Measurements from ENCODE around the gene FXR1.
"Not testable (repeated sequence)": the region's sequence is repeated elsewhere in the genome, so short reads cannot be mapped to it uniquely, and the experiment has no call there.

FXR1 gene

DNA sequence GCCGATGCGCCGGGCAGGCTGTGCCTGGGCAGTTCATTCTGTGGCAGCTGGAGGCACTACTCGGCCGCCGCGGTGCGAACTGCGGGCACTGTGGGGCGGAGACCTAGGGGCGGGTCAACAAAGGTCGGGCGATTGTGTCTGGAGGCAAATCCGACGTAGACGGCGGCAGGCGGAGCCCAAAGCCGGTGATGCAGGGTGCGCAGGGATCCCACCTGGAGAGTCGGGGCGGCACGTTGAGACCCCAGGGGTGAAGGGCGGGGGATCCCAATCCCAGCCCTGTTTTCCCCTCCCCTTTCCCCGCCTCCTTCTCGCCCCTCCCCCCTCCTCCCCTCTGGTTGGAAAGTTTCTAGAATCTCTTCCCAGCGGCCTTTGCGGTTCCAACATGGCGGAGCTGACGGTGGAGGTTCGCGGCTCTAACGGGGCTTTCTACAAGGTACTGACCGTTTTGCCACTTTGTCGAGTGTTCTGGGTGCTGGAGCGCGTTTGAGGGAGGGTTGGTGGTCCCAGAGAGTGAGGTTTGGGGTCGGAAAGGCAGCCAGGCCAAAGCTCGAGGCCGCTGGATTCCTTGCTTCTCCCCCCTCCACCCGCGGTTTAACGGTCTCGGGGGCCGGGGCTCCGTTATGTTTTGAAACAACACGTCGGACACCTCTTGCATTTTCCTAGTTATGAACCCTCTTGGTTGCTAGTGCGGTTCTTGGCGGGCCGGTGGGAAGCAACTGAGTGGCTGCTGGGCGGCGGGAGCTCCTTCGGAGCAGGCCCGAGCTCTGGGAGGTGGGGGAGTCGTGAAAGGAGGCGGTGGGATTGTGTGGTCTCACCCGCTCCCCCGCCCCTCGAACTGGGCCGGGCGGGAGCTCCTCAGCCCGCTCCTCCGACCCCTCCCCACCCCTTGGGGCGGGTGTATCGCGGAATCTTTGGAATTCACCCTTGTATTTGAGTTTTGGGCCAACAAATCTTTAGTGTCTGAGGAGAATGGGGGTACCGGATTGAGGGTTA is at the start of gene FXR1:
Gene FXR1, plus strand, starts transcription at position 367 of the 993 bp plus-strand sequence. Its CDS starts 16 bp downstream, at position 383.
- H3K27ac ChIP-seq (ENCODE audit: low read length), result peak within 1 kb of the TSS; percentile 89
- no peaks in the 10 kb centered on the region for H3K27me3 ChIP-seq (ENCODE audit: control insufficient read depth, insufficient read depth, low read length)
- H3K4me1 ChIP-seq (ENCODE audit: control insufficient read depth, low read depth, low read length), result peaks cover 15% of the 10 kb centered on the region
- H3K4me3 ChIP-seq (ENCODE audit: low read length), result peak within 1 kb of the TSS; percentile 96
- H3K9me3 ChIP-seq (ENCODE audit: control insufficient read depth, low read depth, low read length), result no peaks in the 10 kb centered on the region
- peak within 1 kb of the TSS; percentile 99 for H3K9ac ChIP-seq (ENCODE audit: low read length)
- H3K36me3 ChIP-seq (ENCODE audit: control insufficient read depth, low read depth, low read length), result peaks cover 21% of the 10 kb centered on the region

DNA sequence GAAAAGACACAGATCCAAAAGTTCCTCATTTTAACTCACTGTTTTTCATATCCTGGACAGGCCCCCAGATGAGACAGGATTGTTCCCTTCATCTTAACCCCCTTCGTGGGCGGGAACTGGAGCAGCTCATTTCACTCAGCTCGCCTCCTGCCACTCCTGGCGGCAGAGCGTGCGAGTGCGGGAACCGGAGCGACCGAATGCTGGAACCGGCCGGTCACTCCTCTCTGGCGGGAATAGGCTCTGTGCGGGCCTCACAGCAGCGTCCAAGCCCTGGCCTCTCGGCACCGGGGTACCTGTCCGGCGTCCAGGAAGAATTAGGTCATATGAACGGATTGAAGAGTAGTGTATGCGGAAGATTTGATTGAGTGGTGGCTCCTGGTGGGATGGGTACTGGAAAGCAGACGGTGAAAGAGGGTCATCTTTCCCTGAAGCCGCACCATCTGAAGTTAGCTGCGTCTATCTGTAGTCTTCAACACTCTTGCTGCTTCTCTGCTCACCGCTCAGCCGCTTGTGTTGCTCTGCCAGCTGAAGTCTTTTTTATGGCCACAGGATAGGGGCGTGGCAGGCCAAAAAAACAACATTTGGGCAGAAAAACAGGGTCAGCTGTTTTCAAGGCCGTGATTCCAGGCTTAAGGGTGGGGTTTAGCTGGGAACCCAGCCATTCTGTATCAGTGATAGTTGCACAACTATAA is 42.3 kb upstream of the FXR1 start:
- Histone ChIP-seq H3K27me3 (ENCODE audit: control insufficient read depth, insufficient read depth, low read length) (no peaks in the 10 kb centered on the region), H3K9me3 (ENCODE audit: control insufficient read depth, low read depth, low read length) (no peaks in the 10 kb centered on the region), H3K27ac (ENCODE audit: low read length) (no peak overlapping the region), H3K4me3 (ENCODE audit: low read length) (no peak overlapping the region), H3K36me3 (ENCODE audit: control insufficient read depth, low read depth, low read length) (no peaks in the 10 kb centered on the region), H3K4me1 (ENCODE audit: control insufficient read depth, low read depth, low read length) (no peaks in the 10 kb centered on the region), H3K9ac (ENCODE audit: low read length) (no peak overlapping the region)

DNA sequence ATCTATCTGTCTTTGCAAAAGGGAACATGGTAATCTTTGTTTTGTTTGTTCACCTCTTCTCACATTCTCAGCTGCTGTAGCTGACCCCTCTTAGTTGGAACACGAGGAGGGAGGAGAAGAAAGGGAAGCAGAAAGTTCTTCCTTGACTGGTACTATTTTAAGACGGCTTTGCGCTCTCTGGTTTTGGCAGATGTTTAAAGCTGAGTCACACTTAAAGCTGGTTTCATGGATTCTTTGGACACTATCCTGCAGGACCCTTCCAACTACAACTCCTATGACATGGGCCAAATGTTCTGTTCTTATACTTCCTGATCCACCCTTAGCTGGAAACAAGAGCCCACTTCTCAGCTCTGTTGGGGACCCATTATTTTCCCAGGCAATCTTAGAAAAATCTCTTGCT is 40.6 kb upstream of the FXR1 start:
- H3K4me3 ChIP-seq (ENCODE audit: low read length), result no peak overlapping the region
- no peaks in the 10 kb centered on the region for H3K4me1 ChIP-seq (ENCODE audit: control insufficient read depth, low read depth, low read length)
- H3K9me3 ChIP-seq (ENCODE audit: control insufficient read depth, low read depth, low read length), result no peaks in the 10 kb centered on the region
- H3K9ac ChIP-seq (ENCODE audit: low read length), result no peak overlapping the region
- H3K27ac ChIP-seq (ENCODE audit: low read length), result no peak overlapping the region
- H3K27me3 ChIP-seq (ENCODE audit: control insufficient read depth, insufficient read depth, low read length), result no peaks in the 10 kb centered on the region
- H3K36me3 ChIP-seq (ENCODE audit: control insufficient read depth, low read depth, low read length), result no peaks in the 10 kb centered on the region

DNA sequence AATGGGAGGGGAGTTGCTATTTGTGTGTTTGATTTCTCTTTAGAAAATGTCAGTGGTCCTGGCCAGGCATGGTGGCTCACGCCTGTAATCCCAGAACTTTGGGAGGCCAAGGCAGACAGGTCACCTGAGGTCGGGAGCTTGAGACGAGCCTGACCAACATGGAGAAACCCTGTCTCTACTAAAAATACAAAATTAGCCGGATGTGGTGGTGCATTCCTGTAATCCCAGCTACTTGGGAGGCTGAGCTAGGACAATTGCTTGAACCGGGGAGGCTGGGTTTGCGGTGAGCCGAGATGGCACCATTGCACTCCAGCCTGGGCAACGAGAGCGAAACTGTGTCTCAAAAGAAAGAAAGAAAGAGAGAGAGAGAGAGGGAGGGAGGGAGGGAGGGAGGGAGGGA is 40.0 kb upstream of the FXR1 start:
- H3K27ac ChIP-seq (ENCODE audit: low read length); H3K36me3 ChIP-seq (ENCODE audit: control insufficient read depth, low read depth, low read length); H3K4me3 ChIP-seq (ENCODE audit: low read length); H3K9me3 ChIP-seq (ENCODE audit: control insufficient read depth, low read depth, low read length); H3K27me3 ChIP-seq (ENCODE audit: control insufficient read depth, insufficient read depth, low read length); H3K4me1 ChIP-seq (ENCODE audit: control insufficient read depth, low read depth, low read length); H3K9ac ChIP-seq (ENCODE audit: low read length): not testable (repeated sequence)

DNA sequence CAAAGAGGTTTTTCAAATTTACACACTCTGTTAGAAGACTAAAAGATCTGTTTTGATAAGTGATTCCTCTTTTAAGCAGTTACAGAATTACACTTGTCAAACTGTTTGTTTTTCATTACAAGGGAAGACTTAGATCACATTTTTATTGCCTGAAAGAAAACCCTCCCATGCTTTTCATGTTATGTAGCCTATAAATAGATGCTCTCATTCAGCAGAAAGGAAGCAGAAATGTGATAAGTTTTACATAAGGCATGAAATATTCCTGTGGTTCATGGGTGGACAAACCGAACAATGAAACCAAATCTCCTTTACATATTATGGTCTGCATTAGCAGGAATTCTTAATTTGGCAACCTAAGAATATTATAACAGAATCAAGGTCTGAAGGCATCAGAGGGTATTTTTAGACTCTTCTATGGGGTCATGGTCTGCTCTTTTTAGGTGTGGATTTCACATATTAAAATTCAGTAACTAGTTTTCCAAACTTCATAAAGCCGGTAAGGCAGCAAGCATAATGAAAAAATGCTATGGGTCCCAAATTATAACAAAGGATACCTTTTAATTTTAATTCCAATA is 37.3 kb upstream of the FXR1 start:
- H3K36me3 ChIP-seq (ENCODE audit: control insufficient read depth, low read depth, low read length), result no peaks in the 10 kb centered on the region
- no peak overlapping the region for H3K27ac ChIP-seq (ENCODE audit: low read length)
- H3K4me3 ChIP-seq (ENCODE audit: low read length), result no peak overlapping the region

DNA sequence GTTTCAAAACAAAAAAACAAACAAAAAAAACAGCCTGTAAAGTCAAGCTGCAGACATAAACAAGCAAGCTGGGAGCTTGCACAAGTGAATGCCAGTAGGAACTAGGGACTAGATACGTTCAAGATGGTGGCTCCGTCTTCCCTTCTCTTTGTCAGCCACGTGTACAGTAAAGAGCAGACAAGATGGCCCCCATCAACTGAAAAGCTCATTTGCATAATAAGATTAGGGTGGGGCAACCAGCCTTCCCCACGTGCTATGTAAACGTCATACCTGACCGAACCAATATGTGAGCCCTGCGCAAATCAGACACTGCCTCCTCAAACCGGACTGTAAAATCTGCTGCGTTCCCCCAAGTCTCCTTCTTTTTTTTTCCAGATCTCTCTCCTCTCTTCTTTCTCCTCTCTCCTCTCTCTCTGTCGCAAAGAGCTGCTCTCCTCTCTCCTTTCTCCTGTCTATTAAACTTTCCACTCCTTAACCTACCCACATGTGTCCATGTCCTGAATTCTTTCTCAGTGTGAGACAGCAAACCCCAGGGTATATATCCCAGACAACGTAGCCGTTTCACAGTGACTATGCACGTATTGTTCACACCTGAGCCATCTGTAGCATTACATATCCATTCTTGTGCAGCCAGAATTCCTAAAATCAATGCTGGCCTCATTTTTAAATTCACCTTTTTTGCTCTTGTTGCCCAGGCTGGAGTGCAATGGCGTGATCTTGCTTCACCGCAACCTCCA is 31.2 kb upstream of the FXR1 start:
- Histone ChIP-seq H3K9ac (ENCODE audit: low read length) (no peak overlapping the region), H3K4me1 (ENCODE audit: control insufficient read depth, low read depth, low read length) (no peaks in the 10 kb centered on the region), H3K9me3 (ENCODE audit: control insufficient read depth, low read depth, low read length) (no peaks in the 10 kb centered on the region), H3K4me3 (ENCODE audit: low read length) (no peak overlapping the region), H3K36me3 (ENCODE audit: control insufficient read depth, low read depth, low read length) (no peaks in the 10 kb centered on the region), H3K27me3 (ENCODE audit: control insufficient read depth, insufficient read depth, low read length) (no peaks in the 10 kb centered on the region), H3K27ac (ENCODE audit: low read length) (no peak overlapping the region)

More for the DNA sequence above, 37.3 kb upstream of the FXR1 start:
- Histone ChIP-seq H3K27me3 (ENCODE audit: control insufficient read depth, insufficient read depth, low read length) (no peaks in the 10 kb centered on the region), H3K9me3 (ENCODE audit: control insufficient read depth, low read depth, low read length) (no peaks in the 10 kb centered on the region), H3K9ac (ENCODE audit: low read length) (no peak overlapping the region), H3K4me1 (ENCODE audit: control insufficient read depth, low read depth, low read length) (no peaks in the 10 kb centered on the region)

DNA sequence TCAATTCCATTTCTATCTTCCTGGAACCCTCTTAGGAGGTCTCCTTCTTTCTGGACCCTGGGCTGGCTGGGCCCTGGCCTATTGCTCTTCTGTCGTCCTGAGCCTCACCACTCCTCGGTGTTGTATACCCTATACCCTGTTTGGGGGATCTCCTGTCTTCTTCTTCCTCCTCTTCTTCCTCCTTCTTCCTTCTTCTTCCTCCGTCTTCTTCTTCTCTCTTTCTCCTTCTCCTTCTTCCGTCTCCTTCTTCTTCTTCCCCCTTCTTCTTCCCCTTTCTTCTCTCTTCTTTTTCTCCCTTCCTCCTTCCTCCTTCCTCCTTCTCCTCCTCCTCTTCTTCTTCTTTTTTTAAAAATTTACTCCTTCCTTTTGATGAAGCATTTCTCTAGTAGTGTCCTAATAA is 30.4 kb upstream of the FXR1 start:
- Histone ChIP-seq H3K27ac (ENCODE audit: low read length) (no peak overlapping the region), H3K4me1 (ENCODE audit: control insufficient read depth, low read depth, low read length) (no peaks in the 10 kb centered on the region), H3K36me3 (ENCODE audit: control insufficient read depth, low read depth, low read length) (no peaks in the 10 kb centered on the region), H3K9me3 (ENCODE audit: control insufficient read depth, low read depth, low read length) (no peaks in the 10 kb centered on the region), H3K4me3 (ENCODE audit: low read length) (no peak overlapping the region), H3K9ac (ENCODE audit: low read length) (no peak overlapping the region), H3K27me3 (ENCODE audit: control insufficient read depth, insufficient read depth, low read length) (no peaks in the 10 kb centered on the region)

DNA sequence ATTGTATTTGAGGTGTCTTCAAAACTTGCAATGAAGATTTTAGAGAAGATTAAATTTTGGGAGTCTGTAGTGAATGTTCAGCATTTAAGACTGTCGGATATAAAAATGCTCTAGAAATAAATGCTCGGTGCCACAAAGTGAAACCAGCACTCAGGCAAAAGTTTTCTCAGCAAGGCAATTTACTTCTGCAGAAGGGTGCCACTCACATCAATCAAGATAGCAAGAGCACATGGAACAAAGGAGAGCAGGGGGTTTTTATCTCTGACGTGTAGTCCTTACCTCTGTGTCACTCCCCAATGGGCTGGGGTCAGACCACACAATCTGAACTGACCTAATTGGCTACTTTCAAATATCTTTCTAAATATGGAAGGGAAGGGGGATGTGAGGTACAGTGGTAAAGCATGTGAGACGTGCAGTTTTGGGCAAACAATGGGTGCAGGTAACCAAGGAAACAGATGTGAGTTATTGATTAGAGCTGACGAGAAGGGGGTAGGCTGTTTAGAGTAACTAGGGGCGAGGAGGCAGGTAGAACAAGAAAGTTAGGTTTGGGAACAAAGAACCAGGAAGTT is 23.4 kb upstream of the FXR1 start:
- H3K27ac ChIP-seq (ENCODE audit: low read length), result no peak overlapping the region
- H3K9me3 ChIP-seq (ENCODE audit: control insufficient read depth, low read depth, low read length), result peaks cover 8% of the 10 kb centered on the region
- no peaks in the 10 kb centered on the region for H3K27me3 ChIP-seq (ENCODE audit: control insufficient read depth, insufficient read depth, low read length)
- H3K4me3 ChIP-seq (ENCODE audit: low read length), result no peak overlapping the region
- no peak overlapping the region for H3K9ac ChIP-seq (ENCODE audit: low read length)
- no peaks in the 10 kb centered on the region for H3K36me3 ChIP-seq (ENCODE audit: control insufficient read depth, low read depth, low read length)
- H3K4me1 ChIP-seq (ENCODE audit: control insufficient read depth, low read depth, low read length), result no peaks in the 10 kb centered on the region

DNA sequence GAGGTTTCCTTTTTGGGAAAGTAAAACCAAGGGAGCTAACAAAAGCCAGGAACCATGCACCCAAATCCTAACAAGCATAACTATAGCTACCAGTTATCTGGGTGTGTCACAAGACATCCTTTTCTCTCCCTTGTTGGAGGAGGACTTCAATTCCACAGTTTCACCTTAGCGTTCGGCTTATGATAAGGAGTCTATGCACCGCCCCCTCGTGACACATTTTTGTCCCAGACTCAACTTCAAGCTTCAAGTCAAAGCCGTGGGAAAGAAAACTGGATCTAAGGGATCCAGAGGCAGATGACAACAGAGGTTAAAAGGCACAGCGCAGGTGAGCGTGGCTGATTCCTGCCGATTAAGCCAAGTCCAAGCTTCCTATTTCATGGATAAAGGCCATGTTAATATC is 13.9 kb upstream of the FXR1 start:
- H3K4me3 ChIP-seq (ENCODE audit: low read length), result no peak overlapping the region
- no peak overlapping the region for H3K9ac ChIP-seq (ENCODE audit: low read length)
- H3K27ac ChIP-seq (ENCODE audit: low read length), result no peak overlapping the region
- H3K9me3 ChIP-seq (ENCODE audit: control insufficient read depth, low read depth, low read length), result no peaks in the 10 kb centered on the region
- no peaks in the 10 kb centered on the region for H3K4me1 ChIP-seq (ENCODE audit: control insufficient read depth, low read depth, low read length)
- H3K36me3 ChIP-seq (ENCODE audit: control insufficient read depth, low read depth, low read length), result no peaks in the 10 kb centered on the region
- no peaks in the 10 kb centered on the region for H3K27me3 ChIP-seq (ENCODE audit: control insufficient read depth, insufficient read depth, low read length)

DNA sequence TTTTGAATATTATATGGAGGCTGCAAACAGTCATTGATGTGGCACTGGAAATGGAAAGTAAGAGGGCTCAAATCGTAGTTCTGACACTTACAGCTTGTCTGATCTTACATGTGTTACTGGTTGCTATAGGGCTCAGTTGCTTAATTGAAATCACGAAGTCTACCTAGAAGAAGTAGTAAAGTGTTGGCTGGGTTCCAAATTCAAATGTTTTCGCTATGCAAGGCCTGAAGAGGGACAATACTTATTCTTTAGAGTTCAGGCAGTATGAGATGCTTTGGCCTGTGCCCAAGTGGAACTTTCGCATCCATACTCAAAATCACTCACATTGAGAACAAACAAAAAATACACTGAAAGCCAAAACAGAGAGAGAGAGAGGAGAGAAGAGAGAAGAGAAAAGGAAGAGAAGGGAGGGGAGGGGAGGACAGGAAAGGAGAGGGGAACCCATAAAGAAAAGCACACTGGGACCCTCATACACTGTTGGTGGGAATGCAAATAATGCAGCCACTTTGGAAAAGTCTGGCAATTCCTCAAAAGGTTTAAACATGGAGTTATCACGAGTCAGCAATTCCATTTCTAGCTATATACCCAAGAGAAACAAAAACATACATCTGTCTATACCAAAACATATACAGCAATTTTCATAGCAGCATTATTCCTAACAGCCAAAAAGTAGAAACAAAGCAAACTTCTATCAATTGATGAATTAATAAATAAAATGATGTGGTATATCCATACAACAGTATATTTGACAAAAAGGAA is 2.9 kb upstream of the FXR1 start:
- Histone ChIP-seq H3K9ac (ENCODE audit: low read length) (no peak overlapping the region), H3K36me3 (ENCODE audit: control insufficient read depth, low read depth, low read length) (peaks cover under 1% of the 10 kb centered on the region), H3K27me3 (ENCODE audit: control insufficient read depth, insufficient read depth, low read length) (no peaks in the 10 kb centered on the region), H3K27ac (ENCODE audit: low read length) (no peak overlapping the region), H3K9me3 (ENCODE audit: control insufficient read depth, low read depth, low read length) (no peaks in the 10 kb centered on the region), H3K4me1 (ENCODE audit: control insufficient read depth, low read depth, low read length) (peaks cover 13% of the 10 kb centered on the region), H3K4me3 (ENCODE audit: low read length) (no peak overlapping the region)

Measured in iPS-18a (cell line).